GM12878 (cell line): ENCODE results near the gene C10orf143. TPM values are rescaled to one million over a fixed set of nuclear protein-coding genes. Genes with fewer than 3 reads are reported as not detected.

ENCODE experiments used
- ATAC-seq: fragments of 200-7000 bp; cut with Tn5 transposase; 3 replicates; pipeline ENCODE4 v1.9.1; 2020; ENCODE audit warnings: mild to moderate bottlenecking, moderate library complexity
- BruUV-seq: library from RNA; stranded (reverse); fragments of 400-500 nt; replicated peaks from 2 replicates; lab custom pipeline; 2021; lab: Mats Ljungman, UMichigan
- CTCF ChIA-PET: fragments of 300-600 bp; sonication (Branson Sonifier 250); formaldehyde crosslinking; extraction: SDS; loops from one replicate; lab custom pipeline; 2021; ENCODE audit warnings: inconsistent platforms; lab: Yijun Ruan, JAX
- POLR2A ChIA-PET: fragments of 350-600 bp; formaldehyde crosslinking; extraction: SDS; loops from one replicate; lab custom pipeline; 2021; ENCODE audit warnings: inconsistent platforms; lab: Charles Lee
- RAD21 ChIA-PET: fragments of 300-600 bp; sonication (Branson Sonifier 250); formaldehyde crosslinking; loops from one replicate; lab custom pipeline; 2023; ENCODE audit warnings: antibody characterized with exemption; ENCODE audit not compliant: unreplicated experiment; lab: Charles Lee
- SMC1A ChIA-PET: fragments of 300-600 bp; sonication (Branson Sonifier 250); formaldehyde crosslinking; loops from one replicate; lab custom pipeline; 2023; ENCODE audit not compliant: unreplicated experiment, uncharacterized antibody; lab: Charles Lee
- DNase-seq: peaks from one replicate; pipeline ENCODE4 v3.0.0-alpha.2; 2011; ENCODE audit warnings: low read depth, low spot score
- FAIRE-seq: peaks from 3 replicates; lab custom pipeline; 2011; peaks lifted over from hg19 to GRCh38; lab: Jason Lieb, UNC
- H2AFZ ChIP-seq: 2 replicates; pipeline ENCODE4 v1.6.0; 2011; ENCODE audit warnings: low read depth, low read length, control low read depth; ENCODE audit not compliant: control insufficient read depth
- H3K27ac ChIP-seq: 2 replicates; pipeline ENCODE4 v1.5.1; 2011; ENCODE audit warnings: control low read depth; ENCODE audit not compliant: control insufficient read depth, insufficient read depth
- H3K27me3 ChIP-seq, 2 experiments: replicated peaks in 1 of 2; 2 replicates each; pipeline versions ENCODE4 v1.6.0 to v1.6.1; 2011; ENCODE audit warnings: low read length in 1 of 2; ENCODE audit not compliant: control insufficient read depth in 2 of 2, insufficient read depth in 2 of 2
- H3K36me3 ChIP-seq, 2 experiments: 2 replicates each; pipeline ENCODE4 v1.5.1; 2011; ENCODE audit warnings: low read length in 1 of 2; ENCODE audit not compliant: control insufficient read depth in 2 of 2, insufficient read depth in 2 of 2
- H3K4me1 ChIP-seq: 2 replicates; pipeline ENCODE4 v1.6.1; 2011; ENCODE audit warnings: mild to moderate bottlenecking, low read length, moderate library complexity, mixed read lengths; ENCODE audit not compliant: control insufficient read depth, insufficient read depth
- H3K4me2 ChIP-seq: 2 replicates; pipeline ENCODE4 v1.6.0; 2011; ENCODE audit warnings: control low read depth; ENCODE audit not compliant: control insufficient read depth, insufficient read depth
- H3K4me3 ChIP-seq: fragments of 200-600 bp; sonication (generic); 2 replicates; pipeline ENCODE4 v1.5.1; 2016
- H3K79me2 ChIP-seq: 2 replicates; pipeline ENCODE4 v1.6.0; 2011; ENCODE audit warnings: low read length; ENCODE audit not compliant: control insufficient read depth, insufficient read depth
- H3K9ac ChIP-seq: 2 replicates; pipeline ENCODE4 v1.8.0; 2011; ENCODE audit warnings: low read length, control low read depth, mixed read lengths; ENCODE audit not compliant: control insufficient read depth, insufficient read depth
- H3K9me3 ChIP-seq: replicated peaks from 3 replicates; pipeline ENCODE4 v1.5.1; 2011; ENCODE audit warnings: mild to moderate bottlenecking, low read length; ENCODE audit not compliant: control insufficient read depth, insufficient read depth
- H4K20me1 ChIP-seq: 2 replicates; pipeline ENCODE4 v1.6.0; 2011; ENCODE audit not compliant: control insufficient read depth, insufficient read depth
- BMI1 ChIP-seq: fragments of 450-650 bp; IDR thresholded peaks from 2 replicates; pipeline ENCODE4 v1.6.1; 2016; ENCODE audit warnings: mild to moderate bottlenecking, moderate library complexity, borderline replicate concordance
- CEBPZ ChIP-seq: fragments of 150-350 bp; IDR thresholded peaks from 2 replicates; pipeline ENCODE4 v1.6.1; 2016; ENCODE audit warnings: low read depth, low read length
- ELK1 ChIP-seq: IDR thresholded peaks from 2 replicates; pipeline ENCODE4 v1.6.1; 2012; ENCODE audit warnings: low read depth, low read length, improper control_type of control experiment
- GABPA ChIP-seq: IDR thresholded peaks from 2 replicates; pipeline ENCODE4 v1.6.1; 2014; ENCODE audit warnings: antibody characterized with exemption, low read depth, mild to moderate bottlenecking, inconsistent platforms
- HSF1 ChIP-seq: fragments of 150-350 bp; IDR thresholded peaks from 2 replicates; pipeline ENCODE4 v1.6.1; 2014; ENCODE audit warnings: mild to moderate bottlenecking, low read depth, low read length
- NFYA ChIP-seq: IDR thresholded peaks from 2 replicates; pipeline ENCODE4 v1.6.1; 2011; ENCODE audit warnings: low read depth, mild to moderate bottlenecking, low read length, improper control_type of control experiment, borderline replicate concordance
- RAD51 ChIP-seq: fragments of 450-650 bp; IDR thresholded peaks from 2 replicates; pipeline ENCODE4 v1.6.1; 2016; ENCODE audit warnings: moderate library complexity, mild to moderate bottlenecking, inconsistent platforms
- SIN3A ChIP-seq: IDR thresholded peaks from 2 replicates; pipeline ENCODE4 v1.6.1; 2012; ENCODE audit warnings: low read depth, low read length, improper control_type of control experiment
- YBX1 ChIP-seq: fragments of 450-650 bp; IDR thresholded peaks from 2 replicates; pipeline ENCODE4 v1.6.1; 2016; ENCODE audit warnings: antibody characterized with exemption
- ZNF622 ChIP-seq: fragments of 450-650 bp; IDR thresholded peaks from 2 replicates; pipeline ENCODE4 v1.6.1; 2017; ENCODE audit warnings: mild to moderate bottlenecking, inconsistent platforms
- WGBS: methylation state at CpG from one replicate; pipeline ENCODE4 v1.1.6; 2016; ENCODE audit warnings: low lambda C conversion rate; ENCODE audit not compliant: insufficient replicate concordance, insufficient coverage; ENCODE audit errors: missing lambda C conversion rate; 5-methylcytosine and 5-hydroxymethylcytosine counted together
- in situ Hi-C: fragments of 300-500 bp; cut with MboI; formaldehyde crosslinking; loops from 9 replicates; pipeline ENCODE4 v1.14.3; 2018; ENCODE audit warnings: mixed read lengths
- intact Hi-C: fragments of 100-400 bp; cut with micrococcal nuclease; formaldehyde crosslinking; loops from one replicate; pipeline ENCODE4 v1.14.2; 2022; ENCODE audit not compliant: unreplicated experiment
- polyA plus RNA-seq, 11 experiments: library from polyadenylated mRNA; depleted of rRNA in 4 of 11; unstranded in 6 of 11; stranded (reverse) in 5 of 11; fragments of >200 nt; fragmentation: Nextera tagmentation in 4 of 11; fragmentation: Illumina TruSeq in 1 of 11; extraction: Ambion mirVana in 4 of 11; extraction: Trizol in 1 of 11; gene quantifications; 1 replicate in 1 of 11; 2 replicates in 10 of 11; pipeline versions ENCODE4 v1.2.1 to v1.2.3, GENCODE V29; 2011 to 2016; ENCODE audit warnings: inconsistent platforms in 2 of 11, missing spikeins in 2 of 11, low read depth in 1 of 11
- total RNA-seq, 4 experiments: library from RNA; depleted of rRNA in 3 of 4; stranded (reverse); fragments of >200 nt in 3 of 4; fragmentation: Illumina TruSeq in 1 of 4; extraction: Trizol in 1 of 4; gene quantifications; 2 replicates each; pipeline versions ENCODE4 v1.2.1 to v1.2.3, GENCODE V29; 2013 to 2021
- TF ChIP-seq, protein P1 (sequence below): fragments of 450-650 bp; formaldehyde crosslinking; IDR thresholded peaks from 2 replicates; pipeline ENCODE4 v1.4.0; 2020; ENCODE audit warnings: mild to moderate bottlenecking, moderate library complexity

Gene C10orf143
- total and polyA plus RNA-seq, 10 of the 15 experiments (the other 5 are each of a cell fraction or from before 2014, with no cell fraction given), result 0.64 to 7.9 (median 2.6) TPM

DNA sequence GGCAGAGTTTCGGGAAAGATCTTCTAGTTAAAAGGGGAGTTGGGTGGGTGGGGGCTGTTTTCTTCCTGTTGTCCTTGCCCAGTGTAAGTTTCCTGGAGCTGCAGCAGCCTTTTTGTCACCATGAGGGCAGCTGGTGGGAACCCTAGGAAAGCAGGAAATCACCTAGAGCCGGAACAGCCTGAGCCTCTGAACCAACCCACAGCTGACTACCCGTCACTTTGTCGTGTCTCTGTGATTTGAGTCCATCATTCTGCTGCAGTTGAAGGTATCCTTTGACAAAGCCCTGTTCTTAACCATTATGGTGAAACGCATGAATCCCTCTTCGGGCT is 1.2 kb upstream of the C10orf143 start:
- ChIA-PET POLR2A (interaction anchor here (1.1 to 3.1 kb wide), 3 partner anchors 15 to 30 kb away, joined by 14 to 48 read pairs (median 17); partner anchors contain the start of gene GLRX3), RAD21 (interaction anchor here (0.7 to 3.1 kb wide), 4 partner anchors 16 to 48 kb away, joined by 3 to 55 read pairs (median 6); partner anchors contain the start of gene GLRX3), SMC1A (interaction anchor here (0.9 to 3.1 kb wide), 5 partner anchors 10 to 28 kb away, joined by 3 to 19 read pairs (median 11); partner anchors contain the start of gene GLRX3), CTCF (interaction anchor here (1.4 to 3.9 kb wide), 4 partner anchors 12 to 25 kb away, joined by 3 to 45 read pairs (median 23); partner anchors contain the start of gene GLRX3)
- no peak for DNase-seq
- Histone ChIP-seq H3K36me3 (no peaks in the 10 kb centered on the region), H3K4me3 (peak overlapping the region; percentile 84), H3K9me3 (no peaks in the 10 kb centered on the region; the same call in 2 of the 3 replicates), H2AFZ (peak overlapping the region; percentile 83), H3K9ac (peak overlapping the region; percentile 90), H3K4me1 (peaks cover 17% of the 10 kb centered on the region), H3K27me3 (no peaks in the 10 kb centered on the region), H4K20me1 (no peaks in the 10 kb centered on the region), H3K79me2 (peaks cover 16% of the 10 kb centered on the region), H3K4me2 (peak overlapping the region; percentile 100), H3K27ac (peak overlapping the region; percentile 87)
- WGBS, result 50% methylated on average over 6 of the region's 6 CpGs
- no TSS peak for BruUV-seq
- intact Hi-C loops, result no loop called here
- TF ChIP-seq, protein P1, sequence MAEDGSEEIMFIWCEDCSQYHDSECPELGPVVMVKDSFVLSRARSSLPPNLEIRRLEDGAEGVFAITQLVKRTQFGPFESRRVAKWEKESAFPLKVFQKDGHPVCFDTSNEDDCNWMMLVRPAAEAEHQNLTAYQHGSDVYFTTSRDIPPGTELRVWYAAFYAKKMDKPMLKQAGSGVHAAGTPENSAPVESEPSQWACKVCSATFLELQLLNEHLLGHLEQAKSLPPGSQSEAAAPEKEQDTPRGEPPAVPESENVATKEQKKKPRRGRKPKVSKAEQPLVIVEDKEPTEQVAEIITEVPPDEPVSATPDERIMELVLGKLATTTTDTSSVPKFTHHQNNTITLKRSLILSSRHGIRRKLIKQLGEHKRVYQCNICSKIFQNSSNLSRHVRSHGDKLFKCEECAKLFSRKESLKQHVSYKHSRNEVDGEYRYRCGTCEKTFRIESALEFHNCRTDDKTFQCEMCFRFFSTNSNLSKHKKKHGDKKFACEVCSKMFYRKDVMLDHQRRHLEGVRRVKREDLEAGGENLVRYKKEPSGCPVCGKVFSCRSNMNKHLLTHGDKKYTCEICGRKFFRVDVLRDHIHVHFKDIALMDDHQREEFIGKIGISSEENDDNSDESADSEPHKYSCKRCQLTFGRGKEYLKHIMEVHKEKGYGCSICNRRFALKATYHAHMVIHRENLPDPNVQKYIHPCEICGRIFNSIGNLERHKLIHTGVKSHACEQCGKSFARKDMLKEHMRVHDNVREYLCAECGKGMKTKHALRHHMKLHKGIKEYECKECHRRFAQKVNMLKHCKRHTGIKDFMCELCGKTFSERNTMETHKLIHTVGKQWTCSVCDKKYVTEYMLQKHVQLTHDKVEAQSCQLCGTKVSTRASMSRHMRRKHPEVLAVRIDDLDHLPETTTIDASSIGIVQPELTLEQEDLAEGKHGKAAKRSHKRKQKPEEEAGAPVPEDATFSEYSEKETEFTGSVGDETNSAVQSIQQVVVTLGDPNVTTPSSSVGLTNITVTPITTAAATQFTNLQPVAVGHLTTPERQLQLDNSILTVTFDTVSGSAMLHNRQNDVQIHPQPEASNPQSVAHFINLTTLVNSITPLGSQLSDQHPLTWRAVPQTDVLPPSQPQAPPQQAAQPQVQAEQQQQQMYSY (CRISPR knock-in tag), result no peak
- TF ChIP-seq SIN3A (0 out of 2 replicates have a peak, but pooled peaks have one; percentile 6), YBX1 (no peak), CEBPZ (peak; percentile 34; the same call in 1 of the 2 replicates), HSF1 (no peak), GABPA (no peak), ZNF622 (no peak), RAD51 (no peak), NFYA (no peak), ELK1 (no peak), BMI1 (no peak)
- no peak; the same call in 2 of the 3 replicates for ATAC-seq
- FAIRE-seq, result no peak
- in situ Hi-C loops, result loop anchor here (10.0 to 25.0 kb wide), 2 partner anchors 647 to 1075 kb away; partner anchors contain the start of gene MGMT
